NCI-H2227 (cell line): Measurements from ENCODE around the gene RALGPS1.

ENCODE experiments used
- DNase-seq: peaks from one replicate; lab custom pipeline; 2025; ENCODE audit not compliant: unreplicated experiment; lab: John Stamatoyannopoulos, UW

The RALGPS1 gene

GRCh38 chr9:126914458-126915280 lies at the start of gene RALGPS1:
Gene RALGPS1 (plus strand): TSS chr9:126914782. CDS start chr9:126962290, 47,508 bp downstream.
- peak; percentile 96 for DNase-seq

DNA sequence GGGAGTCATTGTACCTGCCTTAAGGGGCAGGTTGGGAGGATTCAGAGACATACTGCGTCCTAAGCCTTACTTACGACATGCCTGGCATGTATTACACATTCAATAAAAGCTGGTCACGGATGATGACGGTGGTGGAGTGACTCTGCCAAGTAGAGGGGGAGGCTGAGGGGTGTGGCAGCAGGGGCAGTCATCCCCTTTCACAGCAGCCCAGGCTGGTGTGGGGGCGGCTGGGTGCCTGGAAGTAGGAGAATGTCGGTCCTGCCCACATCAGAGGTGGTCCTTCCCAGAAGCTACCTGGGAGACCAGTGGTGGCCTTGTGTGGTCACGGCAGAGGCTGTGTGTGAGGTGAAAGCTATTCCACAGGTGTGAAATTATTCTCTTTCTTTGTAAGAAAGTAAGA lies 45.2 kb upstream of the RALGPS1 start:
- no peak for DNase-seq

- no peak for DNase-seq
Observed at GRCh38 chr9:126872516-126872915, 42.1 kb upstream of the RALGPS1 start.

GRCh38 chr9:126874546-126875314 lies 39.9 kb upstream of the RALGPS1 start:
- peak; percentile 33 for DNase-seq

DNA sequence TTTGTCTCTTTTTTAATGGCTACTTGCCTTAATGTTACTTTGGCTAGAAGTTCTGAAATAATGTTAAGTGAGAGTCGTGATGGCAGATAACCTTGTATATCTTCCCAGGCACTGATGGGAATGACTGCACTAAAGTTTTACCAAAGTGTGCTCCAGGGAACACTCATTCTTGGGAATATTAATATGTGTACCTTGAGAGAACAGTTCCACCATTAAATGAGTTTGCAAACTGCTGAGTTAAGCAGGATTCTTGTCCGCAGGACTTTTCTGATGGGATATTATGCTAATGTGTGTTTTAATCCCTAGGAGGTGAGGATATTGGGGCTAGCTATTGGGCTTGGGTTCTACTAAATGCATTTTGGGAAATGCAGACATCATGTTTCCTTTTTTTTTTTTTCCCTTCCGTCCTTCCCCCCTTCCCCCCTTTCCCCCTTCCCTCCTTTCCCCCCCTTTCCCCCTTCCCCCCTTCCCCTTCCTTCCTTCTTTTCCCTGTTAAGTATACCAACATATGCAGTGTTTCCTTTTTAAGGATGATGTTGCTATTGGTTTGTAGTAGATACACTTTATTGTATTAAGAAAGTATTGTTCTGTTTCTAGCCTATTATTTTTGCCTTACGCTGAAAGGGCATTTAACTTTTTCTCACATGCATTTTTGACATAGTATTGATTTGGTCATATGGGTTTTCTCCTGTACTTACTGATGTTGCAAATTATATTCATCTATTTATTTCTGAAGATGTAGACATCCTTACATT lies 38.6 kb upstream of the RALGPS1 start:
- no peak for DNase-seq

DNA sequence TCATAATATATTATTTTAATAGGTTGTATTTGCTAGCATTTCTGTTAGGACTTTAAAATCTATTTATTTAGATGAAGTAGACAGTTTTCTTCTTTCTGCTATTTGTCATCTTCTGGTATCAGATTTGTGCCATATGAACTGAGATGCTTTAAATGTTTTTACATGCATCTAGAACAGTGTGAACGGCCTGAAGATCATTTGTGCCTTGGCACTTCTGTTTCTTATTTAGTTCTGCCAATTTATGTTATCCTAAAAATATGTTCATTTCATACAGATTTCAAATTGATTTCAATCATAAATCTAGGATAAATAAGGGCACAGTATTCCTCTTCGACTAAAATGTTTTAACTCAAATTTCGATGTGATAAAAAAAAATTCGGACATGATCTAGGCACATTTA lies 38.1 kb upstream of the RALGPS1 start:
- DNase-seq = no peak

DNA sequence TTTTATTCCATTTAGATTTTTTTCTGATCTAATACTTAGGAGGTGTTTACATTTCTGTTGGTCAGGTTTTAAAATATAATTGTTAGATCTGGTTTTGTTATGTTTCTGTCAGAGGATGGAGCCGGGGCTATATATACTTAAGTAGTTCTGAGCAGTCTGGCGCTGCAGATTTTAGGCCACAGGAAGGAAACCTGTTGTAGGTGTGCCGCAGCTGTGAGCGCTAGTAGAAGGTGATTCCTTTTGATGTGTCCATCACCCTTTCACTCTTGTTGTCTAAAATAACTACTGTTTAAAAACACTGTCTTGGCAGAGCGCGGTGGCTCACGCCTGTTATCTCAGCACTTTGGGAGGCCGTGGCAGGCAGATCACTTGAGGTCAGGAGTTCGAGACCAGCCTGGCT lies 37.2 kb upstream of the RALGPS1 start:
- DNase-seq = no peak

GRCh38 chr9:126879288-126879687 lies 35.3 kb upstream of the RALGPS1 start:
- no peak for DNase-seq

GRCh38 chr9:126880226-126880946 lies 34.2 kb upstream of the RALGPS1 start:
- no peak for DNase-seq

- no peak for DNase-seq
Observed at GRCh38 chr9:126880947-126881332, 33.6 kb upstream of the RALGPS1 start.

GRCh38 chr9:126882746-126883145 lies 31.8 kb upstream of the RALGPS1 start:
- no peak for DNase-seq

GRCh38 chr9:126883636-126884035 lies 30.9 kb upstream of the RALGPS1 start:
- no peak for DNase-seq

- DNase-seq = no peak
Observed at GRCh38 chr9:126885131-126885641, 29.4 kb upstream of the RALGPS1 start.

DNA sequence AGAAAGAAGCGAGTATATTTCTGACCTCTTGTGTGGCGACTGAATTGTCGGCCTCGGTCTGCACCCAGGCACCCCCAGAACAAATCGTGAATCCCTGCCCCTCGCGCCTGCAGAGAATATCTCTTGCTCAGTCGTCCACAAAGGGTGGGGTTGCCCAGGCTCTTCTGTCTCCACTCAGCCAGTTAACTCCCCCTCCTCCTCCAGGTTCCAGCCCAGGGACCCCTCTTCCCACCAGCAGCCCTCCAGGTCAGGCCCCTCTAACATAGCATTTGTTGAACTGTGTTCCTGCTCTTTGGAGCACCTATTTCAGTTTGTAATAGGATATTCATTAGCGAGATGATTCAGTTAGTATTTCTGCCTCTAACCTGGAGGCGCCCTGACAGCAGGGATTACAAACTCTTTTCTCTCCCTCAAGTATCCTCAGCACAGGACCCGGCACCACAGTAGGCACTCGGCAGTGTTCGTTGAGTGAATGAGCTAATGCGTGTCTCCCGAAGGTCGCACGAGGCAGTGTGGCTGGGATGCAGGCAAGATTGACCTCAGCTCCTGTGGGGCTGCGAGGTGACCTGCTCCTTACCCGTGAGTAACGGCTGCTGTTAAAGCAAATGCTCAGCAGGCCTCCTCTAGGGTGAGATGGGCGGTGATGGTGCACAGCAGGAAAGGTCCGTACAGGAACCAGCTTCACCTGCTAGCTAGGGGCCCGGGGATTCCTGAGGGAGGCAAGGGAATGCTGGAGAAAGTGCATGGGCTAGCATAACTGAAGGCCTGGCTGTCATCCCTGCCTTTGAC lies 28.4 kb upstream of the RALGPS1 start:
- DNase-seq = peak; percentile 22

GRCh38 chr9:126886897-126887296 lies 27.7 kb upstream of the RALGPS1 start:
- DNase-seq = no peak

GRCh38 chr9:126891676-126892075 lies 22.9 kb upstream of the RALGPS1 start:
- no peak for DNase-seq

GRCh38 chr9:126893079-126893478 lies 21.5 kb upstream of the RALGPS1 start:
- DNase-seq = peak; percentile 6

GRCh38 chr9:126894052-126894603 lies 20.5 kb upstream of the RALGPS1 start:
- no peak for DNase-seq

GRCh38 chr9:126902210-126902609 lies 12.4 kb upstream of the RALGPS1 start:
- DNase-seq = no peak

DNA sequence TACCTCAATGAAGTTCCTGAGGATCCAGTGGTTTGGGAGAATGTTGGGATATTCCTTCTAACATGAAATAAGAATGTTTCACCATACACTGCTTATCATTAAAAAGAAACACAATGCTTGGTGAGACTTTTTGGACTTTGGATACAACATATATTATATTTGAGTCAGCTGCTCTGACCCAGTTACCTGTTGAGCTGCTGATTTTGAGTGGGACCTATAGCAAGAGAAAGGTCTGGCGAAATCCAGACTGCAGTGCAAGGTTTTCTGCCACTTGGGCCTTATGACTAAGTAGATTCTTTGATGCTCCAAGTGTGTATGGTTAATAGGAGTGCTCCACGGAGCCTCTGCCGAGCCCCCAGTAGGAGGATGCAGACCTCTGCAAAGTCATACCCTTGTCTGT lies 10.0 kb upstream of the RALGPS1 start:
- DNase-seq = no peak
